SK-N-MC (cell line): ENCODE data around the gene MBTPS1.
A peak's percentile ranks its signal among the peaks of the same experiment; 100 is the strongest.
"Not testable (repeated sequence)": the region's sequence is repeated elsewhere in the genome, so short reads cannot be mapped to it uniquely, and the experiment has no call there.

ENCODE experiments used
- DNase-seq: peaks from one replicate; pipeline ENCODE4 v3.0.0-alpha.2; 2011; ENCODE audit warnings: low read depth, low spot score
- H3K27ac ChIP-seq: fragments of 200-600 bp; sonication (generic); 2 replicates; pipeline ENCODE4 v1.5.1; 2016; ENCODE audit warnings: mixed run types
- H3K36me3 ChIP-seq: fragments of 200-600 bp; sonication (generic); 2 replicates; pipeline ENCODE4 v1.6.1; 2017; ENCODE audit warnings: antibody characterized with exemption, low read length, mixed read lengths; ENCODE audit not compliant: insufficient read depth
- H3K4me3 ChIP-seq: fragments of 200-600 bp; sonication (generic); 2 replicates; pipeline ENCODE4 v1.5.1; 2016
- H3K9ac ChIP-seq: fragments of 200-600 bp; sonication (generic); 2 replicates; pipeline ENCODE4 v1.8.0; 2017; ENCODE audit warnings: mixed run types, mixed read lengths; ENCODE audit not compliant: insufficient read length
- H3K9me3 ChIP-seq: fragments of 200-600 bp; sonication (generic); 2 replicates; pipeline ENCODE4 v1.6.1; 2017; ENCODE audit warnings: low read depth, mild to moderate bottlenecking, antibody characterized with exemption, low read length, moderate library complexity, mixed read lengths
- EZH2 ChIP-seq: fragments of 200-600 bp; sonication (generic); IDR thresholded peaks from one replicate; pipeline ENCODE4 v1.6.1; 2017; ENCODE audit warnings: antibody characterized with exemption
- FOXP2 ChIP-seq: optimal IDR thresholded peaks from 2 replicates; pipeline ENCODE3; 2011; ENCODE audit warnings: mild to moderate bottlenecking, moderate library complexity; ENCODE audit not compliant: insufficient read depth; ENCODE audit errors: extremely low read length, control extremely low read depth
- POLR2AphosphoS5 ChIP-seq: IDR thresholded peaks from 2 replicates; pipeline ENCODE4 v1.6.1; 2012; ENCODE audit warnings: mild to moderate bottlenecking, low read depth, low read length, borderline replicate concordance

Gene MBTPS1

GRCh38 chr16:84124257-84125073, 7.7 kb upstream of the MBTPS1 start:
- DNase-seq: no peak
- Histone ChIP-seq H3K27ac (no peak overlapping the region), H3K9me3 (no peaks in the 10 kb centered on the region), H3K9ac (no peak overlapping the region), H3K4me3 (no peak overlapping the region), H3K36me3 (peaks cover 2% of the 10 kb centered on the region; the same call in 1 of the 2 replicates)
- TF ChIP-seq EZH2: no peak
- TF ChIP-seq FOXP2: no peak
- TF ChIP-seq POLR2AphosphoS5: no peak

- DNase-seq: no peak
- no peak for TF ChIP-seq FOXP2
- no peak for TF ChIP-seq POLR2AphosphoS5
- TF ChIP-seq EZH2: no peak
- no peak overlapping the region for H3K4me3 ChIP-seq
- no peak overlapping the region for H3K9ac ChIP-seq
- H3K9me3 ChIP-seq: no peaks in the 10 kb centered on the region
- H3K27ac ChIP-seq: no peak overlapping the region
- H3K36me3 ChIP-seq: 0 out of 2 replicates have a peak, but pooled peaks cover 2% of the 10 kb centered on the region
Observed at GRCh38 chr16:84121007-84121406, 4.3 kb upstream of the MBTPS1 start.

- TF ChIP-seq EZH2 (no peak), POLR2AphosphoS5 (no peak), FOXP2 (no peak)
- H3K9ac ChIP-seq: no peak overlapping the region
- no peak overlapping the region for H3K27ac ChIP-seq
- DNase-seq: no peak
- H3K9me3 ChIP-seq: no peaks in the 10 kb centered on the region
- no peak overlapping the region for H3K4me3 ChIP-seq
- 0 out of 2 replicates have a peak, but pooled peaks cover 2% of the 10 kb centered on the region for H3K36me3 ChIP-seq
Observed at GRCh38 chr16:84120023-84120422, 3.3 kb upstream of the MBTPS1 start.

- DNase-seq: no peak
Observed at GRCh38 chr16:84119368-84119767, 2.6 kb upstream of the MBTPS1 start.

GRCh38 chr16:84118315-84118714, 1.6 kb upstream of the MBTPS1 start:
- not testable (repeated sequence) for H3K4me3 ChIP-seq, H3K36me3 ChIP-seq, H3K9me3 ChIP-seq, H3K27ac ChIP-seq, H3K9ac ChIP-seq, DNase-seq

More at GRCh38 chr16:84119368-84119767, 2.6 kb upstream of the MBTPS1 start:
- TF ChIP-seq FOXP2 (no peak), EZH2 (no peak), POLR2AphosphoS5 (no peak)
- Histone ChIP-seq H3K9ac (no peak overlapping the region), H3K9me3 (no peaks in the 10 kb centered on the region), H3K4me3 (no peak overlapping the region), H3K27ac (no peak overlapping the region), H3K36me3 (no peaks in the 10 kb centered on the region)

GRCh38 chr16:84117494-84117843, 727 bp upstream of the MBTPS1 start:
- Histone ChIP-seq H3K36me3 (no peaks in the 10 kb centered on the region), H3K9me3 (no peaks in the 10 kb centered on the region), H3K9ac (peak overlapping the region; percentile 93), H3K4me3 (peak overlapping the region; percentile 86), H3K27ac (no peak overlapping the region)
- TF ChIP-seq EZH2 (no peak), FOXP2 (no peak), POLR2AphosphoS5 (no peak)
- no peak for DNase-seq

GRCh38 chr16:84115919-84116719, 623 bp downstream of the MBTPS1 start:
- TF ChIP-seq EZH2 (no peak), FOXP2 (no peak), POLR2AphosphoS5 (no peak)
- DNase-seq: no peak

GRCh38 chr16:84111949-84112348, 4.8 kb downstream of the MBTPS1 start:
- not testable (repeated sequence) for H3K27ac ChIP-seq, H3K9me3 ChIP-seq, H3K4me3 ChIP-seq, DNase-seq, H3K9ac ChIP-seq, H3K36me3 ChIP-seq

More at GRCh38 chr16:84115919-84116719, 623 bp downstream of the MBTPS1 start:
- Histone ChIP-seq H3K27ac (peak overlapping the region; percentile 13; the same call in 1 of the 2 replicates), H3K36me3 (no peaks in the 10 kb centered on the region), H3K9me3 (no peaks in the 10 kb centered on the region), H3K4me3 (peak overlapping the region; percentile 86), H3K9ac (peak overlapping the region; percentile 93)
